Kidney (tissue), 14 donors: ENCODE measurements around the gene ZSWIM3. TPM values are rescaled to one million over a fixed set of nuclear protein-coding genes. Genes with fewer than 3 reads are reported as not detected.
A peak's percentile ranks its signal among the peaks of the same experiment; 100 is the strongest.

Experiments
- DNase-seq, 5 donors: peaks; one replicate each; pipeline ENCODE4 v3.0.0-alpha.2; 2013 to 2020
- FAIRE-seq: peaks from 2 replicates; lab custom pipeline; 2012; peaks lifted over from hg19 to GRCh38; lab: Jason Lieb, UNC
- H3K27ac ChIP-seq, 2 donors: one replicate each; pipeline ENCODE4 v1.7.0; 2013; ENCODE audit warnings: low read depth in 2 of 2, low read length in 2 of 2, inconsistent platforms in 1 of 2
- H3K27me3 ChIP-seq: one replicate; pipeline ENCODE4 v1.7.1; 2013; ENCODE audit warnings: low read length, inconsistent platforms; ENCODE audit not compliant: control insufficient read depth, insufficient read depth
- H3K36me3 ChIP-seq, 3 donors: one replicate each; pipeline versions ENCODE4 v1.7.0 to v1.7.1; 2013; ENCODE audit warnings: low read length in 3 of 3, control low read depth in 1 of 3, inconsistent platforms in 1 of 3; ENCODE audit not compliant: insufficient read depth in 3 of 3, control insufficient read depth in 2 of 3
- H3K4me1 ChIP-seq, 3 donors: one replicate each; pipeline versions ENCODE4 v1.7.0 to v1.7.1; 2013; ENCODE audit warnings: low read length in 3 of 3, inconsistent platforms in 1 of 3, low read depth in 1 of 3; ENCODE audit not compliant: control insufficient read depth in 2 of 3, insufficient read depth in 2 of 3
- H3K4me3 ChIP-seq, 3 donors: one replicate each; pipeline versions ENCODE4 v1.7.0 to v1.8.1; 2013; ENCODE audit warnings: low read length in 3 of 3, control low read depth in 1 of 3, inconsistent platforms in 1 of 3
- H3K9ac ChIP-seq, 3 donors: one replicate each; pipeline versions ENCODE4 v1.7.0 to v1.7.1; 2013; ENCODE audit warnings: low read length in 3 of 3, control low read depth in 1 of 3, inconsistent platforms in 1 of 3
- H3K9me3 ChIP-seq, 3 donors: one replicate each; pipeline versions ENCODE4 v1.7.0 to v1.7.1; 2013; ENCODE audit warnings: low read length in 3 of 3, control low read depth in 1 of 3, inconsistent platforms in 1 of 3; ENCODE audit not compliant: control insufficient read depth in 2 of 3, insufficient read depth in 1 of 3
- CTCF ChIP-seq: IDR thresholded peaks from 3 replicates; pipeline ENCODE4 v1.5.1; 2012; ENCODE audit warnings: mild to moderate bottlenecking, moderate library complexity, borderline replicate concordance; ENCODE audit not compliant: insufficient read depth; ENCODE audit errors: extremely low read depth
- intact Hi-C: fragments of 100-400 bp; cut with DNase I; formaldehyde crosslinking; loops from one replicate; pipeline ENCODE4 v1.11.1; 2022
- polyA plus RNA-seq: library from polyadenylated mRNA; stranded (reverse); fragments of 350-450 nt; fragmentation: Illumina TruSeq; extraction: RNeasy Lipid Tissue Mini Kit (QIAGEN cat#74804); gene quantifications from one replicate; pipeline ENCODE4 v1.2.3, GENCODE V29; 2014; ENCODE audit warnings: low read depth, low replicate concordance; ENCODE audit not compliant: insufficient read depth
- total RNA-seq: library from RNA; stranded (reverse); fragmentation: NEBNext Ultra II Directional; extraction: Animal tissue kit (Norgen Biotek cat#: 25700); gene quantifications from one replicate; pipeline ENCODE4 v1.2.1, GENCODE V29; 2021
- donor health status: control.
- donor health status: control.
- donor health status: control.
- donor health status: control.
- donor health status: control.
- donor health status: DM: yes; HTN: yes; CAD: no.
- donor health status: Normal renal cell carcinoma (clear cell type).

The ZSWIM3 gene
- total and polyA plus RNA-seq, 2 donors from 2014 or later = 2.6 to 3.2 TPM

- no peak for TF ChIP-seq CTCF
- H3K36me3 ChIP-seq = peaks cover 3 to 10% (median 7%) of the 10 kb centered on the region in 3 donors
- H3K27me3 ChIP-seq = no peaks in the 10 kb centered on the region
- H3K9ac ChIP-seq = no peak overlapping the region
- intact Hi-C loops = no loop called here
- DNase-seq = no peak
- H3K4me1 ChIP-seq = peaks cover 0 to 12% (median 3%) of the 10 kb centered on the region in 3 donors
- no peak overlapping the region for H3K4me3 ChIP-seq
- no peak for FAIRE-seq
- H3K9me3 ChIP-seq = no peaks in the 10 kb centered on the region
- no peak overlapping the region for H3K27ac ChIP-seq
Measured at GRCh38 chr20:45850926-45851325, 6.5 kb upstream of the ZSWIM3 start.

GRCh38 chr20:45851501-45851900 is 5.9 kb upstream of the ZSWIM3 start:
- no peak overlapping the region for H3K27ac ChIP-seq
- DNase-seq = no peak
- peaks cover 2 to 5% (median 5%) of the 10 kb centered on the region in 3 donors for H3K36me3 ChIP-seq
- TF ChIP-seq CTCF = no peak
- H3K4me1 ChIP-seq = peaks cover 0 to 17% (median 7%) of the 10 kb centered on the region in 3 donors
- H3K9ac ChIP-seq = no peak overlapping the region
- H3K27me3 ChIP-seq = no peaks in the 10 kb centered on the region
- H3K4me3 ChIP-seq = no peak overlapping the region
- no peaks in the 10 kb centered on the region for H3K9me3 ChIP-seq
- FAIRE-seq = no peak
- intact Hi-C loops = no loop called here

GRCh38 chr20:45852326-45852725 is 5.1 kb upstream of the ZSWIM3 start:
- TF ChIP-seq CTCF = no peak
- intact Hi-C loops = no loop called here
- no peaks in the 10 kb centered on the region for H3K27me3 ChIP-seq
- no peaks in the 10 kb centered on the region for H3K9me3 ChIP-seq
- H3K4me3 ChIP-seq = no peak overlapping the region
- H3K27ac ChIP-seq = no peak overlapping the region
- H3K4me1 ChIP-seq = peaks cover 0 to 20% (median 7%) of the 10 kb centered on the region in 3 donors
- no peak for FAIRE-seq
- peak in 1 of 5 donors; percentile 27 for DNase-seq
- peaks cover 2 to 5% (median 4%) of the 10 kb centered on the region in 3 donors for H3K36me3 ChIP-seq
- no peak overlapping the region for H3K9ac ChIP-seq

- H3K4me3 ChIP-seq = no peak overlapping the region
- peaks cover 0 to 25% (median 7%) of the 10 kb centered on the region in 3 donors for H3K4me1 ChIP-seq
- H3K36me3 ChIP-seq = peaks cover 0 to 5% (median 2%) of the 10 kb centered on the region in 3 donors
- H3K9me3 ChIP-seq = no peaks in the 10 kb centered on the region
- TF ChIP-seq CTCF = no peak
- no peaks in the 10 kb centered on the region for H3K27me3 ChIP-seq
- no peak for FAIRE-seq
- intact Hi-C loops = no loop called here
- no peak overlapping the region for H3K9ac ChIP-seq
- H3K27ac ChIP-seq = no peak overlapping the region
- DNase-seq = no peak
Measured at GRCh38 chr20:45853484-45853883, 3.9 kb upstream of the ZSWIM3 start.
